ENCODE data around the gene GPR137.

DNA sequence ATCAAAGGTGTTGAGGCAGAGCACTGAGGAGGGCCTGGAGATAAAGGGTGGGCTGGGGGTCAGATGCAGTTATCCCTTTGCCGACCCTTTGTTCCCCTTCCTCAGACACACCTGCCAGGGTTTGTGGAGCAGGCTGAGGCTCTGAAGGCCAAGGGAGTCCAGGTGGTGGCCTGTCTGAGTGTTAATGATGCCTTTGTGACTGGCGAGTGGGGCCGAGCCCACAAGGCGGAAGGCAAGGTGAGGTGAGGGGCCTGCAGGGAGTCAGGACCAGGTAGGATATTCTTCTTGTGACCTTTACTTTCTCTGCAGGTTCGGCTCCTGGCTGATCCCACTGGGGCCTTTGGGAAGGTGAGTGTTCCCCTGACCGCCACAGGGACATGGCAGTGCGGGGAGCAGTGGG lies 34.9 kb downstream of the GPR137 start:
- no peak for TF ChIP-seq CTCF (IDR thresholded peaks at IDR 0.05)
- TF ChIP-seq POLR2A (IDR thresholded peaks at IDR 0.05) = no peak

Measured in right lobe of liver (tissue), 4 donors.